ENCODE results near the gene DCAF8. TPM values are rescaled to one million over a fixed set of nuclear protein-coding genes. Genes with fewer than 3 reads are reported as not detected.

Gene DCAF8
- total RNA-seq (99.9 and 106 TPM in 2 replicates), polyA plus RNA-seq (85.5 and 87.9 TPM in 2 replicates), polyA minus RNA-seq (148 TPM in 2 replicates), Bru-seq, nascent RNA (percentile 84 among the genes with signal in this experiment), BruChase-seq, experiment 1, labeled RNA remaining after a 6-hour chase (percentile 96 among the genes with signal in this experiment), BruChase-seq, experiment 2, labeled RNA remaining after a 2-hour chase (percentile 97 among the genes with signal in this experiment)
- polyA plus RNA-seq (2011; cell fraction: cytosol; rRNA removed), result 45.8 and 60.2 TPM in 2 replicates
- 605 and 638 TPM in 2 replicates for polyA plus RNA-seq (2011; cell fraction: nucleus; rRNA removed)
- polyA plus RNA-seq (2012), result 69.0 and 79.4 TPM in 2 replicates
- polyA minus RNA-seq (2011; cell fraction: cytosol; rRNA and poly(A)+ RNA removed), result 31.6 TPM
- polyA minus RNA-seq (2011; cell fraction: nucleus; rRNA and poly(A)+ RNA removed), result 153 and 193 TPM in 2 replicates
- long read RNA-seq, full-length matches to known transcripts, result 29 of 110 reads
- long read RNA-seq, partial matches to known transcripts, result 18 of 110 reads
- long read RNA-seq, other reads (novel, unspliced or antisense), result 63 of 110 reads

- Histone ChIP-seq H4K20me1 (replicated peaks; ENCODE audit: control insufficient read depth, extremely low read depth, insufficient read depth, low read length) (no peaks in the 10 kb centered on the region), H3K36me3 (ENCODE audit: control insufficient read depth in 2 of 2, extremely low read depth in 1 of 2, insufficient read depth in 2 of 2, low read length in 2 of 2) (no peaks in the 10 kb centered on the region), H3K4me3 (replicated peaks in 1 of 3; ENCODE audit: insufficient read depth in 1 of 3, low read depth in 1 of 3, low read length in 3 of 3) (peak within 1 kb of the TSS; percentile 27 to 87 (median 64)), H3K4me1 (ENCODE audit: control insufficient read depth, extremely low read depth, insufficient read depth, low read length) (peaks cover 15% of the 10 kb centered on the region), H3K9ac (replicated peaks; ENCODE audit: extremely low read depth, insufficient read depth, low read length) (peak within 1 kb of the TSS; percentile 87), H3K27me3 (ENCODE audit: control insufficient read depth in 2 of 2, insufficient read depth in 2 of 2, low read length in 2 of 2) (no peaks in the 10 kb centered on the region), H3K9me3 (replicated peaks; ENCODE audit: control insufficient read depth, insufficient read depth, low read length) (no peaks in the 10 kb centered on the region), H3K79me2 (ENCODE audit: control insufficient read depth, insufficient read depth, low read length) (peaks cover 27% of the 10 kb centered on the region), H2AFZ (ENCODE audit: low read depth, low read length) (peak within 1 kb of the TSS; percentile 45), H3K27ac (ENCODE audit: insufficient read depth, low read depth, low read length) (peak within 1 kb of the TSS; percentile 74), H3K9me1 (replicated peaks; ENCODE audit: control insufficient read depth, extremely low read depth, insufficient read depth, low read length) (no peaks in the 10 kb centered on the region), H3K4me2 (ENCODE audit: insufficient read depth, low read length) (peak within 1 kb of the TSS; percentile 80)
- ChIA-PET POLR2A (interaction anchor here (0.6 to 1.2 kb wide), 3 partner anchors 10 to 33 kb away, joined by 4 to 7 read pairs (median 6); partner anchors contain the start of gene PEX19), CTCF (interaction anchor here (0.9 to 1.9 kb wide), 9 partner anchors 8 to 161 kb away, joined by 3 to 13 read pairs (median 6); partner anchors contain the start of gene PEX19)
- TSS peak; percentile 73 for BruUV-seq (replicated peaks)
- intact Hi-C loops (cut with micrococcal nuclease) (loop anchor here (1.0 kb wide), 4 partner anchors 23 to 81 kb away; partner anchors contain the start of genes COPA, NCSTN and PEX19), dilution Hi-C loops (cut with MboI; ENCODE audit: extremely low pct_ligation_motif_present, low sequenced_read_pairs) (no loop called here)
- DNase-seq (ENCODE audit: low read depth, low spot score), result peak; percentile 99
- FAIRE-seq, result peak; percentile 90
- TF ChIP-seq GATA2 (IDR thresholded peaks at IDR 0.05; ENCODE audit: insufficient read depth, insufficient read length, low read depth, low read length) (no peak), JUN (IDR thresholded peaks at IDR 0.05; ENCODE audit: borderline replicate concordance, insufficient read depth, insufficient read length, low read depth) (no peak), MYC (IDR thresholded peaks at IDR 0.05; ENCODE audit: low read depth, low read length) (peak; percentile 40), MAX (IDR thresholded peaks at IDR 0.05; ENCODE audit: insufficient read depth, insufficient read length) (peak; percentile 26), FOS (IDR thresholded peaks at IDR 0.05; ENCODE audit: borderline replicate concordance, insufficient read depth, low read length) (no peak), POLR2A (IDR thresholded peaks at IDR 0.05; ENCODE audit: low read depth, low read length) (peak; percentile 91), POLR2AphosphoS5 (IDR thresholded peaks at IDR 0.05; ENCODE audit: insufficient read depth, low read depth, low read length) (peak; percentile 97), CTCF (IDR thresholded peaks at IDR 0.05; ENCODE audit: extremely low read depth in 1 of 2, insufficient read depth in 1 of 2, low read depth in 1 of 2, low read length in 2 of 2) (no peak), EZH2 (IDR thresholded peaks at IDR 0.05; ENCODE audit: borderline replicate concordance, low read depth, low read length, severe bottlenecking) (no peak)
Measured at GRCh38 chr1:160261893-160262794, at the start of gene DCAF8. Gene DCAF8 (minus strand): TSS chr1:160262549. CDS start chr1:160244008, 18,541 bp downstream.

Data from endothelial cell of umbilical vein (primary cell).